ENCODE measurements around the gene WDR54.

WDR54 gene

DNA sequence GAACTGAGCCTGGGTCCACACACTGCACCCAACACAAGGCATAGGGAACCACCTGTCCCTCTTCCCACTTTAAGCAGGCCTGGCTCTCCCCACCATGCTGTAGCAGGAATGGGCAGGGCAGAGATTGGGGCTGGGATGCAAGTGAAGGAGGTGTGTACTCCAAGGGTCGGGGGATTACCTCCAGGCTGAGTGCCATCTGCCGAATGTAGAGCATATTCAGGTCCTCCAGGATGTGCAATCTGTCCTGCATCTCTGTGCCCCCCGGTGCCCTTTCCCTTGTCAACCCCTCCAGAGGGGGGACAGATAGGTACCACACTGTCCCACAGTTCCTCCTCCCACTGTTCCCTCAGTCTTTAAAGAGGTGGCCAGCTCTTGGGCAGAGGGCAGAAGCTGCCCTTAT is 17.8 kb downstream of the WDR54 start:
- Histone ChIP-seq H3K27ac (replicated peaks) (no peak overlapping the region), H3K27me3 (ENCODE audit: insufficient read depth, poor library complexity, severe bottlenecking) (peaks cover 51% of the 10 kb centered on the region), H3K4me3 (replicated peaks; ENCODE audit: insufficient read depth, low read length) (no peak overlapping the region)
- DNase-seq (ENCODE audit: low read depth in 1 of 2, low spot score in 1 of 2), result no peak
- TF ChIP-seq, protein P1, sequence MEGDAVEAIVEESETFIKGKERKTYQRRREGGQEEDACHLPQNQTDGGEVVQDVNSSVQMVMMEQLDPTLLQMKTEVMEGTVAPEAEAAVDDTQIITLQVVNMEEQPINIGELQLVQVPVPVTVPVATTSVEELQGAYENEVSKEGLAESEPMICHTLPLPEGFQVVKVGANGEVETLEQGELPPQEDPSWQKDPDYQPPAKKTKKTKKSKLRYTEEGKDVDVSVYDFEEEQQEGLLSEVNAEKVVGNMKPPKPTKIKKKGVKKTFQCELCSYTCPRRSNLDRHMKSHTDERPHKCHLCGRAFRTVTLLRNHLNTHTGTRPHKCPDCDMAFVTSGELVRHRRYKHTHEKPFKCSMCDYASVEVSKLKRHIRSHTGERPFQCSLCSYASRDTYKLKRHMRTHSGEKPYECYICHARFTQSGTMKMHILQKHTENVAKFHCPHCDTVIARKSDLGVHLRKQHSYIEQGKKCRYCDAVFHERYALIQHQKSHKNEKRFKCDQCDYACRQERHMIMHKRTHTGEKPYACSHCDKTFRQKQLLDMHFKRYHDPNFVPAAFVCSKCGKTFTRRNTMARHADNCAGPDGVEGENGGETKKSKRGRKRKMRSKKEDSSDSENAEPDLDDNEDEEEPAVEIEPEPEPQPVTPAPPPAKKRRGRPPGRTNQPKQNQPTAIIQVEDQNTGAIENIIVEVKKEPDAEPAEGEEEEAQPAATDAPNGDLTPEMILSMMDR (IDR thresholded peaks at IDR 0.05; ENCODE audit: insufficient read depth, low read length), result no peak
- TF ChIP-seq POLR2AphosphoS5 (IDR thresholded peaks at IDR 0.05; ENCODE audit: low read depth) (no peak), SPI1 (IDR thresholded peaks at IDR 0.05; ENCODE audit: borderline replicate concordance, low read depth) (no peak), GABPA (IDR thresholded peaks at IDR 0.05; ENCODE audit: low read depth) (no peak)
- TF ChIP-seq, protein P2, sequence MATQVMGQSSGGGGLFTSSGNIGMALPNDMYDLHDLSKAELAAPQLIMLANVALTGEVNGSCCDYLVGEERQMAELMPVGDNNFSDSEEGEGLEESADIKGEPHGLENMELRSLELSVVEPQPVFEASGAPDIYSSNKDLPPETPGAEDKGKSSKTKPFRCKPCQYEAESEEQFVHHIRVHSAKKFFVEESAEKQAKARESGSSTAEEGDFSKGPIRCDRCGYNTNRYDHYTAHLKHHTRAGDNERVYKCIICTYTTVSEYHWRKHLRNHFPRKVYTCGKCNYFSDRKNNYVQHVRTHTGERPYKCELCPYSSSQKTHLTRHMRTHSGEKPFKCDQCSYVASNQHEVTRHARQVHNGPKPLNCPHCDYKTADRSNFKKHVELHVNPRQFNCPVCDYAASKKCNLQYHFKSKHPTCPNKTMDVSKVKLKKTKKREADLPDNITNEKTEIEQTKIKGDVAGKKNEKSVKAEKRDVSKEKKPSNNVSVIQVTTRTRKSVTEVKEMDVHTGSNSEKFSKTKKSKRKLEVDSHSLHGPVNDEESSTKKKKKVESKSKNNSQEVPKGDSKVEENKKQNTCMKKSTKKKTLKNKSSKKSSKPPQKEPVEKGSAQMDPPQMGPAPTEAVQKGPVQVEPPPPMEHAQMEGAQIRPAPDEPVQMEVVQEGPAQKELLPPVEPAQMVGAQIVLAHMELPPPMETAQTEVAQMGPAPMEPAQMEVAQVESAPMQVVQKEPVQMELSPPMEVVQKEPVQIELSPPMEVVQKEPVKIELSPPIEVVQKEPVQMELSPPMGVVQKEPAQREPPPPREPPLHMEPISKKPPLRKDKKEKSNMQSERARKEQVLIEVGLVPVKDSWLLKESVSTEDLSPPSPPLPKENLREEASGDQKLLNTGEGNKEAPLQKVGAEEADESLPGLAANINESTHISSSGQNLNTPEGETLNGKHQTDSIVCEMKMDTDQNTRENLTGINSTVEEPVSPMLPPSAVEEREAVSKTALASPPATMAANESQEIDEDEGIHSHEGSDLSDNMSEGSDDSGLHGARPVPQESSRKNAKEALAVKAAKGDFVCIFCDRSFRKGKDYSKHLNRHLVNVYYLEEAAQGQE (IDR thresholded peaks at IDR 0.05; ENCODE audit: insufficient replicate concordance, low read depth), result no peak

DNA sequence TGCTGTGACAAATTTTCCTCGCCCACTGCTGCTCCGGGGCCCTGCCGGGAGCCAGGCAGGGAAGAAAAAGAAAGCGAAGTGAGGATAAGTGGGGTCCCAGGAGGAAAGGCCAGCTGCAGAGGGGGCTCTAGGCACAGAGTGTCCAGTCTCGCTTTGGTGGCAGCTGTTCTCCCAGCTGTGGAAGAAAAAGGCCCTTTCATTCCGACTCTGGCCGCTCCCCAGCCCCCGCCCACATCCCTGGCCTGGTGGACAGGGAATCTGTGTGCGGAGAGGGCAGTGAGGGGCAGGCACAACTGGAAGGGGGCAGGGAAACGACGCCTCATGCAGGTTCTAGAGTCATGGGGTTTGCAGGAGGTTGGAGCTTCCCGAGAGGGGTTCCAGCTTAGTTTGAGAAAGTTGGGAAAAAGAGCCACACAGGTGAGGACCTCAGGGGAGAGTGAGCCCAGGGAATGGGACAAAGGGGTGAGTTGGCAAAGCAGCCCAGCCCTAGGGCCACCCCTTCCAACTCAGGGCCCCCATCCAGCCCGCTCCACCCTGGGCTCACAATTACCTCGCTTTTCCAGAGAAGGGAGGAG is 18.4 kb downstream of the WDR54 start:
- no peak overlapping the region for H3K4me3 ChIP-seq (replicated peaks; ENCODE audit: insufficient read depth, low read length)
- H3K27ac ChIP-seq (replicated peaks), result no peak overlapping the region
- TF ChIP-seq, protein P1 (IDR thresholded peaks at IDR 0.05; ENCODE audit: insufficient read depth, low read length), result no peak
- no peak for TF ChIP-seq POLR2AphosphoS5 (IDR thresholded peaks at IDR 0.05; ENCODE audit: low read depth)
- no peak for TF ChIP-seq GABPA (IDR thresholded peaks at IDR 0.05; ENCODE audit: low read depth)
- TF ChIP-seq SPI1 (IDR thresholded peaks at IDR 0.05; ENCODE audit: borderline replicate concordance, low read depth), result no peak
- TF ChIP-seq, protein P2 (IDR thresholded peaks at IDR 0.05; ENCODE audit: insufficient replicate concordance, low read depth), result no peak
- H3K27me3 ChIP-seq (ENCODE audit: insufficient read depth, poor library complexity, severe bottlenecking), result peaks cover 55% of the 10 kb centered on the region
- no peak for DNase-seq (ENCODE audit: low read depth in 1 of 2, low spot score in 1 of 2)

DNA sequence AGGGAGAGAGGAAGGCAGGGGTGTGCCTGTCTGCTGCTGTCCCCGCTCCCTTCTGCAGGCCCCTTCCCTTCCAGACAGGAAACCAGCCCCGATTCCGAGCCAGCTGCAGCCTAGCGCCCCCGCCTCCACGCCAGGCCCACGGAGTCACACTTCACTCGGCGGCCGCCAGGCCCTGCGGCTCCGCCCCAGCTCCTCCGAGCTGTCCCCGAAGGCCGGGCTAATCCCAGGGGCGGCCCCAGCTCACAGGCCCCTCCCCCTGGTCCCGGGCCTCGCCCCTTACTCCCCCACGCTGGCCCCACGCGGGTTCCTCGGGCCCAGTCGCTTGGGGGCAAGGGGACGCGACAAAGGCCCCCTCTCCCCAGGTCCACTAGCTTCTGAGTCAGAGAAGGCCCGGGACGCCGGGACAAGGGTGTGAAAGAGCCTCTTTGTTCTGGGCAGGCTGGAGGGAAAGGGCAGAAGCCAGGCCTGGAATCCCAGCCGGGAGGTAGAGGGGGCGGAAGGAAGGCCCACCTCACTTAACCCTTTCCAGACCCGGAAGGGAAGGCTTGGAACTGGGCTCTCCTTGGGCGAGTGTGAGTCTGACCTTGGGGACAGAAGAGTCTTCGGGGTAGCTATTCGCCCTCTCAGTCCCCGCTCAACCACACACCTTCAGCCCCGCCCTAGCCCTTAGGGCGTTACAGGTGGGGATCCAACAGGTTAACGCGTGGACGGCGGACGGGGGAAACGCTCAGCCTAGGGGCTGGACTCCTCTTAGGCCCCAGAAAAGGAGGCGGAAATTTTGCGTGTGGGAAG is 19.0 kb downstream of the WDR54 start:
- no peak overlapping the region for H3K27ac ChIP-seq (replicated peaks)
- peaks cover 55% of the 10 kb centered on the region for H3K27me3 ChIP-seq (ENCODE audit: insufficient read depth, poor library complexity, severe bottlenecking)
- TF ChIP-seq SPI1 (IDR thresholded peaks at IDR 0.05; ENCODE audit: borderline replicate concordance, low read depth) (no peak), POLR2AphosphoS5 (IDR thresholded peaks at IDR 0.05; ENCODE audit: low read depth) (no peak), GABPA (IDR thresholded peaks at IDR 0.05; ENCODE audit: low read depth) (no peak)
- TF ChIP-seq, protein P1 (IDR thresholded peaks at IDR 0.05; ENCODE audit: insufficient read depth, low read length), result no peak
- TF ChIP-seq, protein P2 (IDR thresholded peaks at IDR 0.05; ENCODE audit: insufficient replicate concordance, low read depth), result no peak
- DNase-seq (ENCODE audit: low read depth in 1 of 2, low spot score in 1 of 2), result no peak
- H3K4me3 ChIP-seq (replicated peaks; ENCODE audit: insufficient read depth, low read length), result no peak overlapping the region

Measured in HL-60 (cell line).